AG09309 (cell line): ENCODE data around the gene TEX54.
"Not testable (repeated sequence)": the region's sequence is repeated elsewhere in the genome, so short reads cannot be mapped to it uniquely, and the experiment has no call there.

Source experiments
- DNase-seq: peaks from one replicate; pipeline ENCODE4 v3.0.0-alpha.2; 2010; ENCODE audit warnings: low read depth
- H3K4me3 ChIP-seq: 2 replicates; pipeline ENCODE4 v1.5.1; 2011; ENCODE audit warnings: mild to moderate bottlenecking, low read depth, low read length, moderate library complexity; ENCODE audit not compliant: control insufficient read depth
- TF ChIP-seq, protein P1 (sequence below): IDR thresholded peaks from 2 replicates; pipeline ENCODE4 v1.5.1; 2011; ENCODE audit warnings: mild to moderate bottlenecking, low read depth, low read length, inconsistent platforms; ENCODE audit not compliant: insufficient read depth, control insufficient read depth; ENCODE audit errors: missing control alignments

Gene TEX54

DNA sequence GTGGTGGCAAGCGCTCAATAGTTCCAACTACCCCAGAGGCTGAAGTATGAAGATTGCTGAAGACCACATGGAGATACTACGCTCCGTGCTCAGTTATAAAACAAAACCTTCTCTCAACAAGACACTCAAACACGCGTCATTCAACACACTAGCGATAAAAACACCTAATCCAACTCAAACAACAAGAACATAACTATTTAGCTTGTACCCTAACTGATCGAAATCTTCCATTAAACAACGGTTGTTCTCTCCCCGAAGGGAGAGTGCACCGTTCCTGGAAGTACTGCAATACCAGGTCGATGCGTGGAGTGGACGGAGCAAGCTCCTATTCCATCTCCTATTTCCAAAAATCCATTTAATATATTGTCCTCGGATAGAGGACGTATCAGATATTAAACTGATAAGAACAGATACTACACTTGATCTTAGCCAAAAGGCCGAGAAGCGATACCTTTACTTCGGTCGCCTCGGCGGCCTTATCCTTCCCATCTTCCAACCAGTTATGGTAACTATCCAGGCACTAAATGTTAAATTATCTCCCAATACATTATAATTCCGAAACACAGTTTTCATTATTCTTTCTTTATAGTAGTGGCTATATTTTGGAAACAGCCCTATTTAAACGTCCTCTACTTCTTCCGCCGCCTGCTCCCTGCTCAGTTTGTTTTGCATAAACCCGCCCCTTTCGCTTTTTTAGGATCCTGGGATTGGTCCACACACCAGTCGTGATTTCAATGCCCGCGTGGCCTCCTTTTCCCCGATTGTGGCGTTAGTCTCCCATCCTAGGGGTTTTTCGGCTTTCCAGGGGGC is 8.9 kb upstream of the TEX54 start:
- peak overlapping the region; percentile 38 for H3K4me3 ChIP-seq
- TF ChIP-seq, protein P1, sequence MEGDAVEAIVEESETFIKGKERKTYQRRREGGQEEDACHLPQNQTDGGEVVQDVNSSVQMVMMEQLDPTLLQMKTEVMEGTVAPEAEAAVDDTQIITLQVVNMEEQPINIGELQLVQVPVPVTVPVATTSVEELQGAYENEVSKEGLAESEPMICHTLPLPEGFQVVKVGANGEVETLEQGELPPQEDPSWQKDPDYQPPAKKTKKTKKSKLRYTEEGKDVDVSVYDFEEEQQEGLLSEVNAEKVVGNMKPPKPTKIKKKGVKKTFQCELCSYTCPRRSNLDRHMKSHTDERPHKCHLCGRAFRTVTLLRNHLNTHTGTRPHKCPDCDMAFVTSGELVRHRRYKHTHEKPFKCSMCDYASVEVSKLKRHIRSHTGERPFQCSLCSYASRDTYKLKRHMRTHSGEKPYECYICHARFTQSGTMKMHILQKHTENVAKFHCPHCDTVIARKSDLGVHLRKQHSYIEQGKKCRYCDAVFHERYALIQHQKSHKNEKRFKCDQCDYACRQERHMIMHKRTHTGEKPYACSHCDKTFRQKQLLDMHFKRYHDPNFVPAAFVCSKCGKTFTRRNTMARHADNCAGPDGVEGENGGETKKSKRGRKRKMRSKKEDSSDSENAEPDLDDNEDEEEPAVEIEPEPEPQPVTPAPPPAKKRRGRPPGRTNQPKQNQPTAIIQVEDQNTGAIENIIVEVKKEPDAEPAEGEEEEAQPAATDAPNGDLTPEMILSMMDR: no peak
- peak; percentile 100 for DNase-seq

DNA sequence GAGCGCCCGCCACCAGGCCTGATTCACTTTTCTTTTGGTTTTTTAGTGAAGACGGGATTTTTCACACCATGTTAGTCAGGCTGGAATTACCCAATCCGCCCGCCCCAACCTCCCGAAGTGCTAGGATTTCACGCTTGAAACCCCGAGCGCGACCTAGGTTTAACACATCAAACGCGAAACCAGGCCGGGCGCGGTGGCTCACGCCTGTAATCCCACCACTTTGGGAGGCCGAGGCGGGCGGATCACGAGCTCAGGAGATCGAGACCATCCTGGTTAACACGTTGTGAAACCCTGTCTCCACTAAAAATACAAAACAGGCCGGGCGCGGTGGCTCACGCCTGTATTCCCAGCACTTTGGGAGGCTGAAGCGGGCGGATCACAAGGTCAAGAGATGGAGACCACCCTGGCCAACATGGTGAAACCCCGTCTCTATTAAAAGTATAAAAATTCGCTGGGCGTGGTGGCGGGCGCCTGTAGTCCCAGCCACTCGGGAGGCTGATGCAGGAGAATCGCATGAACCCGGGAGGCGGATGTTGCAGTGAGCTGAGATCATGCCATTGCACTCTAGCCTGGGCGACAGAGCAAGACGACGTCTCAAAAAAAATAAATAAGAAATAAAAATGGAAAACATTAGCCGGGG is 8.2 kb upstream of the TEX54 start:
- H3K4me3 ChIP-seq: peak overlapping the region; percentile 85
- DNase-seq: peak; percentile 41

DNA sequence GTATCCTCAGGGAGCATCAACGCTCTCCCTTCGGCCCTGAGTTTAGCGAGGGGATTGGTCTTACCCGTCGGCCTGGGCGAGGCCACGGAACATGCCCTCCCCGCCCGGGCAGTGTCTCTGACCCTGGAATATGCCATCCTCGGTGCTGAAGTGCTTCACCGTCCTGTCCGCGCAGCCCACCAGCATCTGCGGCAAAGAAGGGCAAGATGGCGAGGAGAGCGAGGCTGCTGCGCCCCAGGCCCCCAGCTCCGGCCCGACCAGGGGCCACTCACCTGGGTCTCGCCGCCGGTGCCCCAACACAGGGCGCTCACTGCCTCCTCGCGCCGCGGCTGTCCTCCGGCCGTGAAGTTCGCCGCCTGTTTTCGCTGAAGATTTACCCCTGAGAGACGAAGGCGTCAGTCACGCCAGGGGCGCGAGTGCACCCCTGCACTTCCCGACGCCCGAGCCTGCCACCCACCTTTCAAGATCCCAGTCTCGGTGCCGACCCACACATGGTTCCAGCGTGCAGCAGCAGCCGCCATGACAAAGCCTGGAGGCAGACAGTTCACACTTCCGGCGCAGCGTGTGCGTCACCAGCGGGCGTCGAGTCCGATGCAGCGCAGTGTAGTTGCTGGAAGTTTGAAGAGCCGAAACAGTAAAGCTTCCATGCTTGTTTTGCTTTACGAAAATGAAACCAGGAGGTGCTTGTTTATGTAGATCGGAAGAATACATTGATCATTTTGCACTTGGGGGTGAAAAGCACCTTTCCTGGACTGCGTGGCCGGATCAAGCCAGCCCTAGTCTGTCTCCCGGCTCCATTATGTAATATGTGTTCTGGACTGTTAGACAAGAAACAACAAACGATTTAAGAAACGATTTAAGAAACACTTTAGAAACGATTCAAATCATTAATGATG is 6.7 kb upstream of the TEX54 start, which contains the start of gene WDR74:
WDR74 (minus strand) TSS at position 541 of the 896 bp plus-strand sequence; CDS start at position 521, 20 bp downstream.
- H3K4me3 ChIP-seq: peak within 1 kb of the TSS; percentile 85
- DNase-seq: peak; percentile 51
- TF ChIP-seq, protein P1: no peak

DNA sequence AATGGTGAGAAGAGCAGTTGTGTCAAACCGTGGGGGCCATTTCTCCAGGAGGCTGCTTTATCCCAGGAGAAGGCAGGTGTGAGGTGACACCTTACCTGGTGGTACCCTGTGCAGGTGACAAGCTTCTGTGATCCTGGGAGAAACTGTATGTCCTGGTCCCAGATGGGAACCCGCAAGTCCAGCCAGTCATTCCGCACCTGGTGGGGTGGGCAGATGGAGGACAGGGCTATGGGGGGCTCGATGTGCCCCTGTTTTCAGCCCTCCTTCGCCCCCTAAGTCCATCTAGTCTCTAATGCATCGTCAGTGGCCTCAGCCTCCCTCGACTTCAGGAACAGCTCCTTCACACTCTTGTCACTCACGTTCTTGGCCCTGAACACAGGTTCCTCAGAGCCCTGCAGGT is 2.7 kb upstream of the TEX54 start:
- DNase-seq: no peak
- no peak overlapping the region for H3K4me3 ChIP-seq
- TF ChIP-seq, protein P1: no peak

DNA sequence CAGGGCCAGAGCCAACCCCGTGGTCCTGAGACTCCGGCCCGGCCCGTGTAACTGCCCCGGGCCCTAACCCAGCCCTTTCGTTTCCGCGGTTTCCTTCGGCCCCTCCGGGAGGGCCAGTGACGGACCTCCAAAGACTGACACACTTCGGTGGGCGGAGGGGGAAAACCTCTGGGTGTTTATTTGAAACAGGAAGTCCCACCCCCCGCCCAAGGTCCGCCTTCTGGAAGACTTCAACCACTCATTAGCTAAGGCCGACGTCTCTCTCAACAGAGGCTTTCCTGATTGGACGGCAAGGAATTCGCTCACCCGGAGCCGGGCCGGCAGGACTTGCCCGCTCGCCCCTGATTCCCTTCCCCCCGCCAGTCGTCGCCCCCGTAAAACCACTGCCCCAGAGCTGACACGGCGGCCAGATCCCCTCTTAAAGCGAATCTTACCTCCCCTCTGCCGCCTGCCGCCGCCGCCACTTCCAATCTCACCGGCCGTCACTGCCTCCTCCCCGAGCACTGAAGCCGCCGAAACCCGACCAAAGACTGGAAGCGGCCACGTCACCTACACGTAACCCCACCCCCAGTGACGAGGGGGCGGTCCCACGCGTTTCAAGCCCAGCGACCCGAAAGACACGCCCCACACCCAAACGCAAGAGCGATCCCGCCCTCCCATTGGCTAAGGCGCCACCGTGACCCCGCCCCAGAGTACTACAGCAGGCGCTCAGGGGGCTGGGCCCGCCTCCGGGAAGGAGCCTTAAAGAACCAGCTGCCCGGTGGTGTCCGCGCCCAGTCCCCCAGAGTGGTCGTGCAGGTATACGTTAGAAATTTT is 913 bp downstream of the TEX54 start, which contains the start of gene STX5:
STX5 (minus strand) TSS at position 532 of the 816 bp plus-strand sequence. CDS start 808 bp downstream, outside the sequence.
- peak within 1 kb of the TSS; percentile 97 for H3K4me3 ChIP-seq
- DNase-seq: peak; percentile 94
- TF ChIP-seq, protein P1: no peak

DNA sequence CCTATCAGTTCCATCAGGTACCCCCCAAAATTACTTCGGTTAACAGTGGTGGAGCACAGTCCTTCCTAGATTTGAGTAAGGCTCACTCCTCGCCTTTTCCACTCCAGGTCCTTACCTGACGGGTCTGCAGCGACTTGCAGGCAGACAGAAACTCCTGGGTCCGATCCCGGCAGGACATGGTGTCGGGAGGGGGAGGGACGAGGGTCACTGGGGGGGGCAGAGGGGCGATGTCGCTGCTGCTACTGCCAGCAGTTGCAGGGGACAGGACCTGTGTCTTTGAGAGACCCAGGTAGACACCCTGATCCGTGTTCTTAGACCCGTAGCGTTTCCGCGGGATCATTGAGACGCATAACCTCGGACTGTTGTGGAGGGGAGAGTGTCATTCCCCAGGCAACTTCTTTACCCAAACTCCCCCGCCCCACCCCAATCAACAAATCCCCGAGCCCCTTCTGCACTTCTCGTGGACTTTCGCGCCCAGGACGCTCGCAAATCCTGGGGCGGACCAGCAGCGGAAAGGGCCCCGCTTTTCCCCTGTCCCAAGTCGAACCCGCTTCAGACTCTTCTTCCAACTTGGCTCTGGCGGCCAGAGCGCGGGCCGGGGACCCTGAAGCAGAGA is 1.6 kb downstream of the TEX54 start:
- DNase-seq: no peak

DNA sequence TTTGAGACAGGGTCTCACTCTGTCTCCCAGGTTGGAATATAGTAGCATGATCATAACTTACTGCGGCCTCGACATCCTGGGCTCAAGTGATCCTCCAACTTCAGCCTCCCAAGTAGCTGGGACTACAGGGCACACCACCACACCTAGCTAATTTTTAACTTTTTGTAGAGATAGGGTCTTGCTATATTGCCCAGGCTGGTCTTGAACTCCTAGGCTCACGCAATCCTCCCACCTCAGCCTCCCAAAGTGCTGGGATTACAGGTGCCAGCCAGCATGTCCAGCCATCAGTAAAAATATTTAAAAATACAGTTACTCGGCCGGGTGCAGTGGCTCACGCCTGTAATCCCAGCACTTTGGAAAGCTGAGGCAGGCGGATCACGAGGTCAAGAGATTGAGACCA is 4.5 kb downstream of the TEX54 start:
- DNase-seq, H3K4me3 ChIP-seq: not testable (repeated sequence)

More for the DNA sequence above, 1.6 kb downstream of the TEX54 start:
- H3K4me3 ChIP-seq: peak overlapping the region; percentile 97
- TF ChIP-seq, protein P1: no peak
